CD4-positive, alpha-beta T cell treated with Interleukin-6 for 4 hours (primary cell): ENCODE measurements around the gene ANKS1A.

Source experiments
- DNase-seq: peaks from one replicate; pipeline ENCODE4 v3.0.0-alpha.2; 2020; ENCODE audit warnings: mixed read lengths

ANKS1A gene

GRCh38 chr6:35058865-35059522 is 169.9 kb downstream of the ANKS1A start:
- no peak for DNase-seq

DNA sequence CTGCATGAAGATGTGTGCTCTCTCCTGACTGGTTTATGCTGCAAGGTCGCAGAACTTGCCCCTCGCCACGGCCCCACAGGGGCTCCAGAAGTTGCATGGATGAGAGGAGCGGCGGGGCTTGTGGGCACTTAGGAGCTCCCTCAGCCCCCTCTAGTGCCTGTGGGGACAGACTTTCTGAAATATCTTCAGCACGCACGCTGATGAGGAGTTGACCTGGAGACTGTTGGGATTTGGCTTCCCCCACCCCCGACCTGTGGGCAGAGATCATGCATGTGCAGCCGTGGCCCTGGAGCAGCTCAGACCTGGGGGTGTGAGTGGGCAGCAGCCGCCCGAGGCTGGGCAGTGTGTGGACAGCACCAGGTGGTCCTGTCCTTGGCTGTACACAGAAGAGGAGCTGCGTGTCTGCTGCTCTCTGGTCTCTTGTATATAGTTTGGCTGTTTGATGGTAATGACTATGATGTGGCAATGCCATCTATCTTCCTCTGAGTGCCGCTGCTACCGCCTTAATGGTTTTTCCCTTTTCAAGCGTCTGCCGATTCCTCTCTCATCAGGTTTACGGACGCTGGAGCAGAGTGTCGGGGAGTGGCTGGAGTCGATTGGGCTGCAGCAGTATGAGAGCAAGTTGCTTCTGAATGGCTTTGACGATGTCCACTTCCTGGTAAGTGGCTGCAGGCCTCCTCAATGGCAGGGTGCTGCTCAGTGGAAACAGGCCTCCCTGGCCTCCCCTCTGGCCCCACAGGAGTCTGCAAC is 170.7 kb downstream of the ANKS1A start:
- DNase-seq, result no peak

DNA sequence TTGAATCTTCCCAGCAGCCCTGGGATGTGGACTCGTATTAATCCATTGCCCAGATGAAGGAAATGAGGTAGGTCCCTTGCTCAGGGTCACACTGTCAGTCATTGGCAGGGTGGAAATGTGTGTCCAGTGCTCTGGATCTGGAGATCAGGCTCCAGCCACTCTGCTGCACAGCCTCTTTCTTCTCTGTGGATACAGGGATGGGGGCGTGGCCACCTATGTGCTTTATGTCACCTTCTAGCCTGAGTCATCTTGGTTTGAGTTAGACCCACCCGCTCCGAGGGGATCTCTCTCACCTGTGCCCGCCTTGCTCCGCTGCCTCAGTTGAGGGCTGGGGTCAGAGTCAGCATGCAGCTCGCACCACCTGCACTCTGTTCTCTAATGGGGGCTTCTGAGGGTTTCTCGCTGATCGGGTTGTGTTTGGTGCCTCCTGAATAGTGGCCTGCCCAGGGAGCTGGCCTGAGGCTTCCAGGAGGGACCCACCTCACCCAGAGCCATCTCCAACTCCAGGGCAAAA is 172.1 kb downstream of the ANKS1A start:
- no peak for DNase-seq

DNA sequence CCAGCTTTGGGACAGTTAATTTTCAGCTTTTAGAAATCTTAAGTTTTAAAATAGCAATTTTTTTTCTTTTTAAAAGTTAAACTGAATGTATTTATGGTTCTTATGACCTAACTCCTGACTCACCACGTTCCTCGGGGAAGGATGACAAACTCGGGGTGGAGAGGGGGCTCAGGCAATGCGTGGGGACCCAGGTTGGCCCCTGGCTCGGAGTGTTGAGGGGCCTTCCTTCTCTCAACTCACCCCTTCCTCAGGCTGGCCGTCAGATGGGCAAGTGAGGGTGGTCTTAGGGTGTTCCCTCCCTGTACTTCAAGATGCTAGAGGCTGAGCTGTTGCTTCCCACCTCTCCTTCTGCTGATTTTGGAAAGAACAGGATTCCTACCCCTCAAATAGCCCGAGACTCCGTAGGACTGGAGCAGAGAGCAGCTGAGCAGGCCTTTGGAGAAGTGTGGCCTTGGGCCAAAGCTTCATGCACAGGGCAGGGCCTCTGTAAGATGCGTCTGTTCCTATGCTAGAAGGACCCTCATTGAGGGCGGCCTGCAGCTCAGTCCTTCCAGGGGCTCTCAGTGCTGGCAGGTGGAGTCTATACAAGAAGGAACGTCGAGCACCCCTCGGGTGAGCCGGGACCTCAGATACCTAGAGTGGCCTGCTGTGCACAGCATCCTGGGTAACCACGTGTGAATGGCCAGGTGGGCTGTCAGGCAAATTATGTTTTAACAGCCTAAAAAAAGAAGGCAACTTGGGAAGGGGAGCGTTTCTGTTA is 172.8 kb downstream of the ANKS1A start:
- DNase-seq, result no peak

DNA sequence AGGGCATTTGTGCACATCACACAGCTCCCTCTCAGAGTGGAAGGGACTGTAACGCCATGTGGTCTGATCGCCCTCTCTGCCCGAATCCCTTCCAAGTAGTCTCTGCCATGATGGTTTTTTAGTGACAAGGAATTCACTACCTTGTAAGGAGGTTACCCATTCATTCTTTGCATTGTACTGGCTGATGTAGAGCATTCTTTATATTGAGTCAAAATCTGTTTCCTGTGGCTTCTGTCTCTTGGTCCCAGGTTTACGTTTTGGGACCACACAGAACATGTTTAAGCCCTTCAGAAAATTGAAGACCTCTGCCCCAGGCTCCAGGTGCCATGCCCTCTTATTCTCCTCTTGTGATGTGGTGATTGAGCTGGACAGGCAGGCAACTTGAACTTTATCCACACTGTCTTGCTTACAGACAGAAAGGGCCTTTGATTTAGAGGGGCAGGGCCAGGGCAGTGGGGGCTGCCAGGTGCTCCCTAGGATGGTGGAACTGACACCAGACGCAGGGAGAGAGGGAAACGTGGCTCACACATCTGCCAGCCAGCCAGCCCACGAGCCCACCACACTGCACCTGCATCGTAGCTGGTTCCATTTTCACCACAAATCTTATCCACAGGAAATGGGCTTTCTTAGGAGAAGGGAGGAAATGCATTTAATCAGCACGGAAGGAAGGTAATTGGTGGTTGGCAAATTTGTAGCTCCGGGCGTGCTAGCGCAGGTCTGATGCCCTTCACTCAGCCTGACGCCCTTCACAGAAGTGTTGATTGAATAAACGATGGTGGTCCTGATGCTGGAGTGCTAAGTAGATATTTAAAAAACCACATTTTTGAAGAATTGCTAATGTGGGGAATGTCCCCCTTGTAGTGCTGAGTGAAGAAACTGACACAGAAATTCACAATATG is 173.9 kb downstream of the ANKS1A start:
- no peak for DNase-seq

DNA sequence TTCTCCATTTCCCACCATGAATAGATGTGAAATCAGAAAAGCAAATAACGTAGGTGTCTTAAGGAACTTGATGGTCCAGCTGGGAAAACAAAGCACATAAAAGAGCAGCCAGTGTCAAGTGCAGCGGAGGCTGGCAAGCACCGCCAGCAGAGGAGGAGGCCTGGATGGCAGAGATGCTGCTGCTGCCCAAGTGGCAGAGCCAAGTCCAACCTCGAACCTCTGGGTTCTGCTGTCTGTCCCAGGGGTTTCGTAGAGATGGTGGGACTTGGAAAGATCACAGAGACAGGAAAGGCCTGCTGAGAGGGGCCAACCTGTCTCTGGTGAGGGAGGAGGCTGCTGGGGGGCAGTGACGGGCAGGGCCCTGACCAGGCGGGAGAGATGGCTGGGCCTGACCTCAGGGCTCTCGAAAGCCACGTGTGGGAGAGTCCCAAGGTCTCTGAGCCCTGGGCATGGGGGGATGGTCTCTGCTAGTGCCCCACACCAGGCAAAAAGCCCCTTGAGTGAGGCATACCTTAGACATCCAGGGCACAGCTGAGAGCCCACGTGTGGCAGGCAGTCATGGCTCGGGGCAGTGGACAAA is 174.7 kb downstream of the ANKS1A start:
- no peak for DNase-seq

DNA sequence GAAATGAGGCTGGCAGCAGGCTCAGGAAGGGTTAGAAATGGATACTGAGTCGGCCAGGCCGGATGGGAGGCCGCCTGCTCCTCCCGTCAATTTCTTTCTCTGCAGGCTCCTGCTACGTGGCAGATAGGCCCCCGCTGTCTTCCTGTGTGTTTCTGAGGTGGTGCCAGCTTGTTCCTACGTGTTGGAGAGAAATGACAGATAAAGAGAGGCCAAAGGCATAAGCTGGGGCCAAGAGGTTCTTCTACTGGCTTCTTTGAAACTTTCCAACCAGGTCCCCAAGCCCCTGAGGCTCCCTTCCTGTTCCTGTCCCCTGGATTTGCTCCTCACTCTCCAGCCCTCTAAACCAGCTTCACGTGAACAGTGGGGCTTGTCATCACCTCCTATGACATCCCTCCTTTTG is 175.2 kb downstream of the ANKS1A start:
- no peak for DNase-seq

DNA sequence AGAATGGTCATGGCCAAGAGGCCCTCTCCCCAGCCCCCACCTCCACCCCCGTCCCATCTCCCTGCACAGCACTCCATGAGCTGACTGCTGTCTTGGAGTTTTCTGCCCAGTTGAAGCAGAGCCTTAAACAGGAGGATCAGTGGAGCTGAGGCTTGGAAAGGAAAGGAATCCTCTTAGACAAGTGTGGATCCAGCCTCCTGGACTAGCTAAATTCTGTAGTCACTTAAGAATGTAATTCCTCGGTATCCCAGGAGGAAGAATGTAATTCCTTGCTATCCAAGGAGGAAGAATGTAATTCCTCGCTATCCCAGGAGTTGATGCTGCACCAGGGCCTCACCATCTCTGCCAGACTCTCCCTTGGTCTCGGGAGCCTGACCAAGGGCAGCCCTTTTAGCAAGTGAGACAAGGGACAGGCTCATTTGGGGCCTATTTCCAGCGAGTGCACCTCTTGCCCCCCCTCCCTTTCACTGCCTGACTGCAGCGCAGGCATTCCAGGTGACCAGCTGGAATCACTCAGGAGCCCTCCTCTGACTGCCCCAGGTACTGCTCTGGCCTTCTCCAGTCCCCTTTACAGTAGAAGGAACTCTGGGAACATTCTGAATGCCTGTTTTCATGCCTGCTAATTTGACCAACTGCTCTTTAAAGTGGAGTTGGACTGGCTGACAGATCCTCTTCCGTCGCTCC is 175.8 kb downstream of the ANKS1A start:
- no peak for DNase-seq

DNA sequence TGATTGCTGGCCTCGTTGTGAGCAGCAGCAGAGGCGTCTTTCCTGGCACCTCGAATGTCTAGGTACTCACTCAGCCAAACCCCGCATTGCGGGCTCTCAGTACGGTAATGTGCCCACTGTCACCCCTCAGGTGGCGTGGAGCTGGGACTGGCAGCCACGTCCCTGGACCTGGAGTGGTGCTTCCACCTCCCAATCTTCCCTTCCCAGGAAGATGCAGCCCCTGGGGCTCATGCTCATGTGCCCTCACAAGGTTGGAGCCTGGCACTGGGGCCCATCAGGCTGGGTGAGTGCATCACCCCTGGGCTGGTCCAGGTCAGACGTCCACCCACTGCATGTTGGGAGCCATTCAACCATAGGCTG is 176.4 kb downstream of the ANKS1A start:
- DNase-seq, result no peak

DNA sequence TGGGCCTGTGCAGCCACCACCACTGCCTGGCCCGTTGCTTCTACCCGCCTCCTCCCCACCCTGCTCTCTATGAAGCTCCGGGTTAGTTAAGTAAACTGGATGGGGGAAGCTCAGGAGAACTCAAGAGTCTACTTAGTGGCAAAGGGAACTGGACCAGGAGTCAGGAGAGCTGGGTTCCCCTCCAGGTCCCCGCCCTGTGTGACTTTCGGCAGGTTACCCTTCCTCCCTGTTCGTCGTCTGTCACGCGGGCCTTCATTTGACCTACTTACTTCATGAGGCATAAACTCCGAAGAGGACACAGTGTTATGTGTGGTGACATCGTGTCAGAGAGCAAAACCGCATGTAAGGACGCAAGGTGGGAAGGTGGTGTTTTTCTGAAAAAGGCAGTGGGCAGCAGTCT is 176.8 kb downstream of the ANKS1A start:
- no peak for DNase-seq

- no peak for DNase-seq
Observed at GRCh38 chr6:35067234-35067633, 178.2 kb downstream of the ANKS1A start.

GRCh38 chr6:35068206-35068605 is 179.2 kb downstream of the ANKS1A start:
- no peak for DNase-seq

- no peak for DNase-seq
Observed at GRCh38 chr6:35068644-35069043, 179.6 kb downstream of the ANKS1A start.

- no peak for DNase-seq
Observed at GRCh38 chr6:35069262-35069661, 180.2 kb downstream of the ANKS1A start.

DNA sequence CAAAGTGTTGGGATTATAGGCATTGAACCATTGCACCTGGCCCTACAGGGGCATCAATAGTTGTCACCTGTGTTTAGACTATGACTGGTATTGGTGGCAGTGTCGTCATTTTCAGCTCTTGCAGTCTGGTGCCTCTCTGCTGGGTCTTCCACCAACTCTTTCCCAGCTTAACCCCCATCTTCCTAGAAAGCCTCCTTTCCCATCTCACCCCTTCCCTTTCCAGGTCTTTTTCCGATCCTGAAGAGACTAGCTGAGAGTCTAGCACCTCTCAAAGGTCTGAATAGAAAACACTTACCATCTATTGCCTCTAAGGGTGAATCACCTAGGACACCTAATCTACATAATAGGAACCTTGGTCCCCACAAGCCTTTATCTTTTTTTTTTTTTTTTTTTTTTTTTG is 181.1 kb downstream of the ANKS1A start:
- no peak for DNase-seq

GRCh38 chr6:35071347-35071994 is 182.4 kb downstream of the ANKS1A start:
- DNase-seq, result no peak

DNA sequence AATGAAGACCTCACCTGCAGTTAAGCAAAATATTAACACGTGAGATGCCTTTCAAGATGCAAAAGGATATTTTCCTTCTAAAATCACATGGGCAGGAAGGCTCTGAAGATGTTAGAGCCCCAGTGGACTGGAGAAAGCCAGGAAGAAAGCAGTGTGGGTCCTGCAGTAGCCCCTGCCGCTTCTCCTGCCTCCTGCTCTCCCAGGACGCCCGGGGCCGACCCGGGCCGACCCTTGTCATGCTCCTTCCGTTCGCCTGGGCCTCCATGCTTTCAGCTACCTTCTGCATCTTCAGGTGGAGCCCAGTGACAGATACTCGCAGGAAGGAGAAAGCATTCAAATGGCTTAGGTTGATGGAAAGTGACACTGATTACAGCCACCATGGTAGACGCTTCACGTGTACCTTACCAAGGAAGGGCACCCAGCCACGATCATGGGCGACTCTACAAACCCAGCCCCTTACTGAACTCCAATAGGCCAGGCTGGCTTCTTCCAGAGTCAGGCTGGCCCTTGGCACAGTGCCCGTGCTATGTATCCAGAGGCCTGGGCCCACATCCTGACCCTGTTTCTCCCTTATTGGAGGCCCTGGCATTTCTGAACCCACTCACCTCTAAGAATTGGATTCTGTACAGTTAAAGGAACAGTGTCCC is 183.1 kb downstream of the ANKS1A start:
- DNase-seq, result no peak

DNA sequence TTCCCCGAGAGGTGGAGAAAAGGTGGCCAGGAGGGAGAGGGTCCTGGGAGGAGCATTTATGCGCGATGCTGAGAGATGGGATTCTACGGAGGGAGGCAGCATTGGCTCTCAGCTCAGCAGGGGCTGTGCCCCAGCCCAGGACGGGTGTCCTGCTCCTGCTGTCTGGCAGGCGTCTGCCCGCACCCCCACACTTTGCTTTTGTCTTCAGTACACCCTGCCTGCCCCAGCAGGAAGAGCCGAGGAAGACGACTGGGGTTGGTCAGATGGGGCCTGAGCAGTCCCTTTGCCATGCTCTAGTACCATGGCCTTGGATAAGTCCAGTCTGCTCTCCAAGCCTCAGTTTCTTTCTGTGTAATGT is 183.6 kb downstream of the ANKS1A start:
- no peak for DNase-seq

GRCh38 chr6:35073211-35073610 is 184.2 kb downstream of the ANKS1A start:
- DNase-seq, result no peak

GRCh38 chr6:35073766-35074471 is 184.9 kb downstream of the ANKS1A start:
- DNase-seq, result no peak
